Neural cell (in vitro differentiated cells): ENCODE results near the gene LDAF1. TPM values are rescaled to one million over a fixed set of nuclear protein-coding genes. Genes with fewer than 3 reads are reported as not detected.

Experiments used
- H2AFZ ChIP-seq: fragments of 200-600, 300-800 bp; sonication (generic), shearing (Covaris generic); 2 replicates; pipeline ENCODE4 v1.6.0; 2014; ENCODE audit warnings: low read depth, mild to moderate bottlenecking, antibody characterized with exemption, low read length, moderate library complexity
- H3F3A ChIP-seq: fragments of 200-600 bp; shearing (Covaris generic); 2 replicates; pipeline ENCODE4 v1.6.1; 2016; ENCODE audit warnings: mild to moderate bottlenecking, moderate library complexity, mixed read lengths, antibody characterized with exemption, low read length; ENCODE audit not compliant: insufficient read depth, poor library complexity, severe bottlenecking
- H3K27ac ChIP-seq: fragments of 200-600, 300-800 bp; sonication (generic), shearing (Covaris generic); 2 replicates; pipeline ENCODE4 v1.5.1; 2014; ENCODE audit warnings: mild to moderate bottlenecking, low read length, moderate library complexity
- H3K27me3 ChIP-seq: fragments of 300-800, 200-600 bp; sonication (generic), shearing (Covaris generic); 2 replicates; pipeline ENCODE4 v1.6.0; 2014; ENCODE audit warnings: mild to moderate bottlenecking, low read depth, low read length, moderate library complexity; ENCODE audit not compliant: insufficient read depth
- H3K36me3 ChIP-seq: fragments of 300-800, 200-600 bp; sonication (generic), shearing (Covaris generic); 2 replicates; pipeline ENCODE4 v1.5.1; 2014; ENCODE audit warnings: mild to moderate bottlenecking, antibody characterized with exemption, low read length, moderate library complexity; ENCODE audit not compliant: insufficient read depth
- H3K4me2 ChIP-seq: fragments of 300-800, 200-600 bp; sonication (generic), shearing (Covaris generic); 2 replicates; pipeline ENCODE4 v1.6.0; 2014; ENCODE audit warnings: mild to moderate bottlenecking, low read length
- H3K4me3 ChIP-seq: fragments of 300-800, 200-600 bp; sonication (generic), shearing (Covaris generic); 2 replicates; pipeline ENCODE4 v1.5.1; 2014; ENCODE audit warnings: mild to moderate bottlenecking, low read length, moderate library complexity
- H3K79me2 ChIP-seq: fragments of 200-600 bp; shearing (Covaris generic); replicated peaks from 2 replicates; pipeline ENCODE4 v1.6.0; 2014; ENCODE audit warnings: mild to moderate bottlenecking, low read length, moderate library complexity; ENCODE audit not compliant: insufficient read depth
- H3K9ac ChIP-seq: fragments of 300-800, 200-600 bp; sonication (generic), shearing (Covaris generic); 2 replicates; pipeline ENCODE4 v1.6.1; 2016; ENCODE audit warnings: mild to moderate bottlenecking, low read length, mixed read lengths
- H3K9me2 ChIP-seq: fragments of 200-600 bp; shearing (Covaris generic); 2 replicates; pipeline ENCODE4 v1.6.1; 2016; ENCODE audit warnings: mild to moderate bottlenecking, low read length, mixed read lengths; ENCODE audit not compliant: insufficient read depth
- H3K9me3 ChIP-seq: fragments of 200-600, 300-800 bp; sonication (generic), shearing (Covaris generic); 2 replicates; pipeline ENCODE4 v1.6.1; 2016; ENCODE audit warnings: mild to moderate bottlenecking, mixed run types, low read length, moderate library complexity, mixed read lengths
- H4K20me1 ChIP-seq: fragments of 200-600 bp; shearing (Covaris generic); 2 replicates; pipeline ENCODE4 v1.6.1; 2016; ENCODE audit warnings: mild to moderate bottlenecking, mixed run types; ENCODE audit not compliant: insufficient read depth
- EP300 ChIP-seq: fragments of 450-650 bp; conservative IDR thresholded peaks from 2 replicates; pipeline ENCODE4 v1.6.1; 2014; ENCODE audit warnings: antibody characterized with exemption, mild to moderate bottlenecking, moderate library complexity; ENCODE audit not compliant: poor library complexity, severe bottlenecking
- EZH2 ChIP-seq: fragments of 200-600, 300-800 bp; shearing (Covaris generic), sonication (generic); IDR thresholded peaks from 2 replicates; pipeline ENCODE4 v1.6.1; 2014; ENCODE audit warnings: antibody characterized with exemption, low read length, borderline replicate concordance, mild to moderate bottlenecking; ENCODE audit not compliant: insufficient read depth, poor library complexity, severe bottlenecking
- MXI1 ChIP-seq: fragments of 450-650 bp; conservative IDR thresholded peaks from 2 replicates; pipeline ENCODE4 v1.6.1; 2014; ENCODE audit warnings: antibody characterized with exemption, mild to moderate bottlenecking; ENCODE audit not compliant: poor library complexity, severe bottlenecking
- POLR2AphosphoS5 ChIP-seq: IDR thresholded peaks from 2 replicates; pipeline ENCODE4 v1.6.1; 2012
- RAD21 ChIP-seq: fragments of 450-650 bp; conservative IDR thresholded peaks from 2 replicates; pipeline ENCODE4 v1.6.1; 2014; ENCODE audit warnings: antibody characterized with exemption, mild to moderate bottlenecking, moderate library complexity
- SMC3 ChIP-seq: fragments of 450-650 bp; conservative IDR thresholded peaks from 2 replicates; pipeline ENCODE4 v1.6.1; 2014; ENCODE audit warnings: antibody characterized with exemption, mild to moderate bottlenecking, moderate library complexity; ENCODE audit not compliant: poor library complexity
- TAF1 ChIP-seq: IDR thresholded peaks from 2 replicates; pipeline ENCODE4 v1.6.1; 2012; ENCODE audit warnings: low read depth
- polyA plus RNA-seq: library from polyadenylated mRNA; depleted of rRNA; stranded (reverse); fragments of >200 nt; gene quantifications from 2 replicates; pipeline ENCODE4 v1.2.3, GENCODE V29; 2014
- TF ChIP-seq, protein P1 (sequence below): IDR thresholded peaks from 2 replicates; pipeline ENCODE4 v1.6.1; 2012; ENCODE audit warnings: borderline replicate concordance
- TF ChIP-seq, protein P2 (sequence below): fragments of 450-650 bp; IDR thresholded peaks from 2 replicates; pipeline ENCODE4 v1.5.1; 2014; ENCODE audit warnings: antibody characterized with exemption, mild to moderate bottlenecking, moderate library complexity; ENCODE audit not compliant: poor library complexity, severe bottlenecking

LDAF1 gene
- polyA plus RNA-seq, 1 donor from 2014 or later, result 10.8 TPM

DNA sequence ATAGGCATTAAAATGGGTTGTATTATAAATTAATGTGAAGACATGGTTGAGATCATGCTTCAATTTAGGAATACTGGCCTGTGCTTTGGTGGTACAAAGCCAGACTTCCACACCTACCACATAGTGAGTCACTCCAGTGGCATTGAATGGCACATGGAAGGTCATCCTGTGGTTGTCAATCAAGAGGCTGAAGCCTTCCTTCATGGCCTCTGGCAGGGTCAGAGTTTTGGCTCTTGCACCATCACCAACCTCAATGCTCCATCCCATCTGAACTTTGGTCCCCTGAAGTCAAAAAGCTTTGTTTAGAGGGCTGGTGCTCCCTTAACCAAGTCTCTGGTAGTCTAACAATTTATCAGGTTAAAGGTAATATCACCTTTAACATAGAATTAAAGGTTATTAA, 46.8 kb downstream of the LDAF1 start:
- Histone ChIP-seq H3K9me2 (no peaks in the 10 kb centered on the region), H3K27me3 (no peaks in the 10 kb centered on the region), H3K36me3 (no peaks in the 10 kb centered on the region), H3K4me3 (no peak overlapping the region), H3K9ac (no peak overlapping the region), H3F3A (no peaks in the 10 kb centered on the region), H3K4me2 (no peak overlapping the region), H2AFZ (no peak overlapping the region), H3K79me2 (no peaks in the 10 kb centered on the region), H3K9me3 (peaks cover 3% of the 10 kb centered on the region), H3K27ac (no peak overlapping the region), H4K20me1 (no peaks in the 10 kb centered on the region)
- TF ChIP-seq POLR2AphosphoS5 (no peak), RAD21 (no peak), EZH2 (no peak), TAF1 (no peak), MXI1 (no peak), SMC3 (no peak), EP300 (no peak)
- TF ChIP-seq, protein P1, sequence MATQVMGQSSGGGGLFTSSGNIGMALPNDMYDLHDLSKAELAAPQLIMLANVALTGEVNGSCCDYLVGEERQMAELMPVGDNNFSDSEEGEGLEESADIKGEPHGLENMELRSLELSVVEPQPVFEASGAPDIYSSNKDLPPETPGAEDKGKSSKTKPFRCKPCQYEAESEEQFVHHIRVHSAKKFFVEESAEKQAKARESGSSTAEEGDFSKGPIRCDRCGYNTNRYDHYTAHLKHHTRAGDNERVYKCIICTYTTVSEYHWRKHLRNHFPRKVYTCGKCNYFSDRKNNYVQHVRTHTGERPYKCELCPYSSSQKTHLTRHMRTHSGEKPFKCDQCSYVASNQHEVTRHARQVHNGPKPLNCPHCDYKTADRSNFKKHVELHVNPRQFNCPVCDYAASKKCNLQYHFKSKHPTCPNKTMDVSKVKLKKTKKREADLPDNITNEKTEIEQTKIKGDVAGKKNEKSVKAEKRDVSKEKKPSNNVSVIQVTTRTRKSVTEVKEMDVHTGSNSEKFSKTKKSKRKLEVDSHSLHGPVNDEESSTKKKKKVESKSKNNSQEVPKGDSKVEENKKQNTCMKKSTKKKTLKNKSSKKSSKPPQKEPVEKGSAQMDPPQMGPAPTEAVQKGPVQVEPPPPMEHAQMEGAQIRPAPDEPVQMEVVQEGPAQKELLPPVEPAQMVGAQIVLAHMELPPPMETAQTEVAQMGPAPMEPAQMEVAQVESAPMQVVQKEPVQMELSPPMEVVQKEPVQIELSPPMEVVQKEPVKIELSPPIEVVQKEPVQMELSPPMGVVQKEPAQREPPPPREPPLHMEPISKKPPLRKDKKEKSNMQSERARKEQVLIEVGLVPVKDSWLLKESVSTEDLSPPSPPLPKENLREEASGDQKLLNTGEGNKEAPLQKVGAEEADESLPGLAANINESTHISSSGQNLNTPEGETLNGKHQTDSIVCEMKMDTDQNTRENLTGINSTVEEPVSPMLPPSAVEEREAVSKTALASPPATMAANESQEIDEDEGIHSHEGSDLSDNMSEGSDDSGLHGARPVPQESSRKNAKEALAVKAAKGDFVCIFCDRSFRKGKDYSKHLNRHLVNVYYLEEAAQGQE, result no peak
- TF ChIP-seq, protein P2, sequence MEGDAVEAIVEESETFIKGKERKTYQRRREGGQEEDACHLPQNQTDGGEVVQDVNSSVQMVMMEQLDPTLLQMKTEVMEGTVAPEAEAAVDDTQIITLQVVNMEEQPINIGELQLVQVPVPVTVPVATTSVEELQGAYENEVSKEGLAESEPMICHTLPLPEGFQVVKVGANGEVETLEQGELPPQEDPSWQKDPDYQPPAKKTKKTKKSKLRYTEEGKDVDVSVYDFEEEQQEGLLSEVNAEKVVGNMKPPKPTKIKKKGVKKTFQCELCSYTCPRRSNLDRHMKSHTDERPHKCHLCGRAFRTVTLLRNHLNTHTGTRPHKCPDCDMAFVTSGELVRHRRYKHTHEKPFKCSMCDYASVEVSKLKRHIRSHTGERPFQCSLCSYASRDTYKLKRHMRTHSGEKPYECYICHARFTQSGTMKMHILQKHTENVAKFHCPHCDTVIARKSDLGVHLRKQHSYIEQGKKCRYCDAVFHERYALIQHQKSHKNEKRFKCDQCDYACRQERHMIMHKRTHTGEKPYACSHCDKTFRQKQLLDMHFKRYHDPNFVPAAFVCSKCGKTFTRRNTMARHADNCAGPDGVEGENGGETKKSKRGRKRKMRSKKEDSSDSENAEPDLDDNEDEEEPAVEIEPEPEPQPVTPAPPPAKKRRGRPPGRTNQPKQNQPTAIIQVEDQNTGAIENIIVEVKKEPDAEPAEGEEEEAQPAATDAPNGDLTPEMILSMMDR, result no peak

DNA sequence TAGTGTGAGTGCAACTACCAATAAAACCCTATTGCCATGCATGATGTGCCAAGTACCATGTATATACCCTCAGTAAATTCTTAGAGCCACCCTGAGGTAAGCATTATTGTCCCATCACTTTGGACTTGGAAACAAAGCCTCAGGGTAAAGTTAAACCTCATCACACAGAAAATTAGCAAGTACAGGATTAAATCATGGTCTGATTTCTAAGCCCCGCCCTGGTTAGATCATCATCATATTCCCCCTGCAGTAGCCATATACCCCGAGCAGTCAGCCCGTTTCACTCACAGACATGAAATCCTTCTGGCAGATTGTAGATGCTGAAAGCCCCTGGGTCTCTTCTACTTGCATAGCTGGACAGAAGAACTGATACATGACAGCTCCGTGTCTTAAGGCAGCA, 48.1 kb downstream of the LDAF1 start:
- Histone ChIP-seq H4K20me1 (no peaks in the 10 kb centered on the region), H3K9me2 (no peaks in the 10 kb centered on the region), H3F3A (no peaks in the 10 kb centered on the region), H3K27ac (no peak overlapping the region), H3K36me3 (no peaks in the 10 kb centered on the region), H3K79me2 (no peaks in the 10 kb centered on the region), H3K9me3 (peaks cover 3% of the 10 kb centered on the region), H3K4me2 (no peak overlapping the region), H2AFZ (no peak overlapping the region), H3K4me3 (no peak overlapping the region), H3K27me3 (no peaks in the 10 kb centered on the region), H3K9ac (no peak overlapping the region)
- no peak for TF ChIP-seq EZH2
- no peak for TF ChIP-seq RAD21
- TF ChIP-seq EP300, result no peak
- TF ChIP-seq POLR2AphosphoS5, result no peak
- TF ChIP-seq, protein P1, result no peak
- TF ChIP-seq SMC3, result no peak
- TF ChIP-seq, protein P2, result no peak
- no peak for TF ChIP-seq TAF1
